ENCODE results near the gene RAX.

DNA sequence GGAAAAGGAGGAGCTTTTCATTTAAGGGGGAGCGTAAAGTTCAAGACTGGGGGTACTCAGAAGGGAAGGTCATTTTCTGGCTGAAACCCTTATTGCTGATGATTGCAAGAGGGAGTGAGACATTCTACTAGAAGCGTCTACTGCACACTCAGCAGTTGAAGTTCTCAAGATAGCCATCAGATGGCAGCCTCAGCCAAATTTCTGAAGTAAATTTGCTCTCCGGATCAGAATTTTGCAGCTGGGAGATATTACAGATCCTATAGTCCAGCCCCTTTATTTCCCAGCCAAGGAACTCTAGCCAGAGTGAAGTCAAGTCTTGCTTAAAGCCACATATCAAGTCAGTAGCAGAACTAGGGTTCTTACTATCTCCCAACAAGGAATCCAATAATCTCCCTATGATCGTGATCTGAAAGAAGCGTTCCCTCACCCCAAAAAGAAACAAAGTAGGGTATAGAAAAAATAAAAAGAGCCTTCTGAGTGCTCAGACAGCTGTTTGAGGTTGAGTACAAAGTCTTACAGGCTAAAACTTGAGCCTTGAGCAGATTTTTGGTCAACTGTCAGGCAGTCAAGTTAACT, 24.0 kb downstream of the RAX start:
- TF ChIP-seq POLR2A (IDR thresholded peaks at IDR 0.05) = no peak
- TF ChIP-seq, protein P1, sequence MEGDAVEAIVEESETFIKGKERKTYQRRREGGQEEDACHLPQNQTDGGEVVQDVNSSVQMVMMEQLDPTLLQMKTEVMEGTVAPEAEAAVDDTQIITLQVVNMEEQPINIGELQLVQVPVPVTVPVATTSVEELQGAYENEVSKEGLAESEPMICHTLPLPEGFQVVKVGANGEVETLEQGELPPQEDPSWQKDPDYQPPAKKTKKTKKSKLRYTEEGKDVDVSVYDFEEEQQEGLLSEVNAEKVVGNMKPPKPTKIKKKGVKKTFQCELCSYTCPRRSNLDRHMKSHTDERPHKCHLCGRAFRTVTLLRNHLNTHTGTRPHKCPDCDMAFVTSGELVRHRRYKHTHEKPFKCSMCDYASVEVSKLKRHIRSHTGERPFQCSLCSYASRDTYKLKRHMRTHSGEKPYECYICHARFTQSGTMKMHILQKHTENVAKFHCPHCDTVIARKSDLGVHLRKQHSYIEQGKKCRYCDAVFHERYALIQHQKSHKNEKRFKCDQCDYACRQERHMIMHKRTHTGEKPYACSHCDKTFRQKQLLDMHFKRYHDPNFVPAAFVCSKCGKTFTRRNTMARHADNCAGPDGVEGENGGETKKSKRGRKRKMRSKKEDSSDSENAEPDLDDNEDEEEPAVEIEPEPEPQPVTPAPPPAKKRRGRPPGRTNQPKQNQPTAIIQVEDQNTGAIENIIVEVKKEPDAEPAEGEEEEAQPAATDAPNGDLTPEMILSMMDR (IDR thresholded peaks at IDR 0.05) = peak; percentile 48 to 74 (median 63)
